Caki2 (cell line): ENCODE data around the gene CD7. TPM values are rescaled to one million over a fixed set of nuclear protein-coding genes. Genes with fewer than 3 reads are reported as not detected.

ENCODE experiments used
- DNase-seq: peaks from one replicate; pipeline ENCODE4 v3.0.0-alpha.2; 2015; ENCODE audit warnings: low read depth
- in situ Hi-C: cut with HindIII; loops from 2 replicates; pipeline ENCODE4 v1.10.0; 2016; ENCODE audit warnings: low sequenced_read_pairs, low pct_unique_long_range_greater_than_20kb, mixed read lengths
- total RNA-seq: library from RNA; depleted of rRNA; stranded (reverse); fragments of >200 nt; shearing (Covaris generic); gene quantifications from 2 replicates; pipeline ENCODE4 v1.2.3, GENCODE V29; 2014; ENCODE audit warnings: low replicate concordance

CD7 gene
- total RNA-seq, 1 experiment from 2014 or later, result not detected

DNA sequence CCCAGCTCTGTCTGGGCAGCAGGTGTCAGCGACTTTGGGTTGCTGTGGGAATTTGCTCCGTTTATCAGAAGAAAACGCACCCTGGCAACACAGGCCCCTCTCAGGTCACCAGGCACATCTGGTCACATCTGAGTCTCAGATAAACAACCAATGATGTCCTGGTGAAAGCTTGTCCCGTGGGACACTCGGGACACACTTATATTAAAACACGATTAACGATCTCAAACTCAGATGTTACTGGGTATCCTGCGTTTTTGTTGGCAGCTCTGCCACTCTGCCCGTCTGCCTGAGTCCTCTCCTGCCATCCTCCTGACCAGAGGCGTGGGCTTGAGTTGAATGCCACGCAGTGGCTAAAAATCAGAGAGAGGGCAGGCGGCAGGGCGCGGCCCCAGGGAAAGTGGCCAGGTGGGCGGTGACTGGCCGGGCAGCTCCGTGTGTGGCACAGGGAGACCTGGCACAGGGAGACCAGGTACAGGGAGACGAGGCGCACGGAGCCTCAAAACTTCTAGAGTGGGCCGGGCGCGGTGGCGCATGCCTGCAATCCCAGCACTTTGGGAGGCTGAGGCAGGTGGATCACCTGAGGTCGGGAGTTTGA lies 14.0 kb upstream of the CD7 start:
- in situ Hi-C loops, result no loop called here
- DNase-seq, result no peak

DNA sequence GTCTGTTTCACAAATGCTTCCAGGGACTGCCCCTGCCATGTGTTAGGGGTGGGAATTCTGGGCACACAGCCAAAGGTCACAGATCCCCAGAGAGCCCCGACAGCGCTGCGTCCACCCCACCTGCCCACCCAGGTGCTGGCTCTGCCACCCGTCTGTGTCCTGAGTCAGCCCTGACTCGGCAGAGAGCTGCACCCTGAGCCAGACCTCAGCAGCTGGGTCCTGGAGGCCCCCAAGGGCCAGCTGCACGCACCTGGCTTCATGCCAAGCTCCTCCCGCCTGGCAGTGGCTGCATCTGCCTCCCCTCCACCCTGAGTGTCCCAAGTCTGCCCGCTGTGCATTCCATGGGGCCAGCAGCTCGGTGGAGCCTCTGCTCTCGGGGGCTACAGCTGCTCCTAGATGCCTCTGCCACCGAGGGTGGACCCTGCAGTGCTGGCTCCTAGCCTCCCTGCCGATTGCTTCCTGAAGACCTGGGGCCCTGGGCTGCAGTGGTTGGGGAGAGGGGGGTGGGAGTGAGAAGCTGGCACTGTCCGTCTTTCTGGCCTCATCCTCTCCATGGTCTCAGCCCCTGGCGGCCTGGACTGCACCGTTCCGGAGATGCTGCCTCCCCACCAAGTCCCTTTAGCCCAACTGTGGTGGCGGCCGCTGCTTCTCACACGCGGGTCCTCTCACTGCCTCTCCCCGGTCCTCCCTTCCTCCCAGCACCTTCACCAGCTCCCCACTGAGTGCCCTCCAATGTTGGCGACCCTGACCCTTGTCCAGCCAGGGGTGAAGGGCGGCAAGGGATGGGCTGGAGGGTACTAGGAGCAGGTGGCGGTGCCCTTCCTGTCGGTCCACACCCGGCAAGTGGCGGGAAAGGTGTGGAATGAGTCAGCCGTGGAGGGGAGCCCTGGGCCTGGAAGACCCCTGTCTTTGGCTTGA lies 13.2 kb upstream of the CD7 start:
- DNase-seq, result peak; percentile 75
- in situ Hi-C loops, result no loop called here

- DNase-seq, result no peak
- in situ Hi-C loops, result no loop called here
These were observed 12.4 kb upstream of the CD7 start for GRCh38 chr17:82329683-82330321.

GRCh38 chr17:82328994-82329507 lies 11.6 kb upstream of the CD7 start:
- no peak for DNase-seq
- in situ Hi-C loops, result no loop called here

DNA sequence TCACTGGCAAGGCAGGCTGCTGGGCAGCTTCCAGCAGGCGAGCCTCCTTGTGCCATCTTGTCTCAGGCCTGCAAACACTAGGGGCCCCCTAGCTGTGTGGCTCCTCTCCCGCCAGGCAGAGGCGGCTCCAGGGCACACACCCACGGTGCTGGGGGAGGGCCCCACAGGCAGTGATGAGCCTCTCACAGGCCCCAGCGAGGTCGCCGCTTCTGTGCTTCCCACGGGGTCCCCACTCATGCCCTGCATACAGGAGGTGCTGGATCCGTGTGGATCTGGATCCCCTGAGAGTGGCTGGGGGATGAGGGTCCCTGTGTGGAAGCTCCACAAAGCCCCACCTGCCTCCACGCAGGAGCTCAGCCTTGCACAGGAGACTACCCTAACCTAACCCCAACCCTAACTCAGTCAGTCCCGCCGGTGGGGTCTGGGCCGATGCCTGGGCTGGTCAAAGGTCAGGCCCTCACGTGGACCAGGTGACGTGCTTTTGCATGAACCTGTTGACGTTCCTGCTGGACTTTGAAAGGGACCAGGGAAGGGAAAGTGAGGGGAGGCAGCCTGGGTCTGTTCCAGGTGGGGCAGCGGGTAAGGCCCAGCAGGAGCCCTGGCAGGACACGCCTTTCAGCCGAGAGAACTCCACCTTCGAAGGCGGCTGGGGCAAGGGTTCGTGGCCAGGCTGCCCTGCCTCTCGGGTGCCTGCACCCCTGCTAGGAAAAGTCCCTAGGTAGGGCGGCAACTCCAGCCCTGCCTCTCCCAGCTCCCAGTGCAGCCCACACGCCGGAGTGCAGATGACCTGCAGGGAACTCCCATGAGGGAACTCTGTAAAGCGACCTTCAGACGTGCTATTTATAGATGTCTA lies 11.0 kb upstream of the CD7 start:
- in situ Hi-C loops, result no loop called here
- no peak for DNase-seq

- in situ Hi-C loops, result no loop called here
These were observed 10.3 kb upstream of the CD7 start for GRCh38 chr17:82327757-82328140.

GRCh38 chr17:82327289-82327688 lies 9.9 kb upstream of the CD7 start:
- in situ Hi-C loops, result no loop called here
- no peak for DNase-seq

More at GRCh38 chr17:82327757-82328140, 10.3 kb upstream of the CD7 start:
- no peak for DNase-seq

GRCh38 chr17:82325286-82326180 lies 8.1 kb upstream of the CD7 start:
- in situ Hi-C loops, result no loop called here
- DNase-seq, result no peak

- no peak for DNase-seq
These were observed 7.3 kb upstream of the CD7 start for GRCh38 chr17:82324566-82325285.

DNA sequence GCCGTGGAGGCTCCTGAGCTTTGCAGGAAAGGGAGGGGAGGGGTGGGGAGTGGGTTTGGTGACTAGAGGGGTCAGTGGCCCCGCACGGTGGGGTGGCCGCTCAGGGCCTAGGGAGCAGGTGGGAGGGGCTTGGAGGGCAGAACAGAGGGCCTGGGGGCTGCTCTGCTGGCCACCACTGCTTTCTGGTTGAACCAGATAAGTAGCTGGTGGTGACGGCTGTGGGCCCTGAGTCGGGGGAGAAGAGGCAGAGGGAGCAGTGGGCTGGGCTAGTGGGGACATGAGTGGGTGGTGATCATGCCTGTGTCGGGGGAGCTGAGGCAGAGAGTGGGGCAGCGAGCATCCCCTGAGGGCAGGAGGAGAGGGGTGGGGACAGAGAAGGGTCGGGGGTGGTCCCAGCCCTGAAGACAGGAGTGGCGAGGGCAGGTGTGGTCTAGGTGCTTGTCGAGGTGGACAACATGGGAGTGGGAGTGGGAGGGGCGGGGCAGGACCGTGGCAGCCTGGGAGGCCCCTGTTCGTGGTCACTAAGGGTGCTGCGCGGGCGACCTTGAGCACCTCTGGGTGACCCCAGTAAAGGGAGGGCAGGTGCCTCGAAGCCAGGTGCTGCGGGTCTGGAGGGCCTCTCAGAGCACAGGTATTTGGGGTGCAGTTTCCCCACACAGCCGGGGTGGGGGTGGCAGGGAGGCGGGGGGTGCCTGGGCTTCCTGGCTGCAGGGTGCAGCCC lies 6.3 kb upstream of the CD7 start:
- in situ Hi-C loops, result no loop called here
- no peak for DNase-seq

More at GRCh38 chr17:82324566-82325285, 7.3 kb upstream of the CD7 start:
- in situ Hi-C loops, result no loop called here

DNA sequence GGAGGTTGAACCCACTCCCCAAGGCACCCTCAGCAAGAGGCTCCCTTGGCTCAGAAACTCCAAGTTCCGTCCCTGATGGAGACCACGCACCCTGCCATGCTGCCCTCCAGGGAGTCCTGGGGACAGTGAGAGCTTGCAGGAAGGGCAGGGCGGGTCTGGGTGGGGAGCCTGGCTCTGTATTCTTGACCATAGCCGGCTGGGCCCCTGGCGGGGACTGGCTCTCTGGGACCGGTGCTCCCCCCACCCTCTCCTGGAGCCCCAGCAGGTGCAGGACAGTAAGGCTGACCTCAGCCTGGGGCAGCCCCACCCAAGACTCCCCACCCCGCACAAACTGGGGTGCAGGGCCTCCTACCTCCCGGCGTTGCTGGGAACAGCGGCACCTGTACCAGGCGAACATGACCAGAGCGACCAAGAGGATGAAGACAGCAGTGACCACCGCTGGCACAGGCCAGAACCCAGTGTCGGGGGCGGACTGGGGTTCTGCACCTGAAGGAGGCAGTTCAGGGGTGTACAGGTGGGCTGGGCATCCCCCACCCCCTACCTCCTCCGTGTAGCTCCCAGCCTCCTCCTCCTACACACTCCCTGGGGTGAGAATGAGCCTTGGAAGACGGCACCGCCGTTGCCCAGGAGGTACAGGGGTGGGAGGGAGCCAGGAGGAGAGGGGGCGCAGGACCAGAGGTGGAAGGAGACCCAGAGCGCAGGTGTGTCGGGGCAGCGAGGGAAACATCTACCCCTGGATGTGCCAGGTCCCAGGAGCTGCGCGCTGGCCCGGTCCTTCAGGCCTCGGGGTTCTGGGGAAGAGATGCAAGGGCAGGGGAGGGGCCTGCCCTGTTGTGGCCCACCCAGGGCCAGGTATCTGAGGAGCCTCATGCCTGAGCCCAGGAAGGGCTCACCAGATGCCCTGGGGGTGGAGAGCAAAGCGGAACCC lies 5.4 kb upstream of the CD7 start:
- in situ Hi-C loops, result no loop called here
- no peak for DNase-seq

DNA sequence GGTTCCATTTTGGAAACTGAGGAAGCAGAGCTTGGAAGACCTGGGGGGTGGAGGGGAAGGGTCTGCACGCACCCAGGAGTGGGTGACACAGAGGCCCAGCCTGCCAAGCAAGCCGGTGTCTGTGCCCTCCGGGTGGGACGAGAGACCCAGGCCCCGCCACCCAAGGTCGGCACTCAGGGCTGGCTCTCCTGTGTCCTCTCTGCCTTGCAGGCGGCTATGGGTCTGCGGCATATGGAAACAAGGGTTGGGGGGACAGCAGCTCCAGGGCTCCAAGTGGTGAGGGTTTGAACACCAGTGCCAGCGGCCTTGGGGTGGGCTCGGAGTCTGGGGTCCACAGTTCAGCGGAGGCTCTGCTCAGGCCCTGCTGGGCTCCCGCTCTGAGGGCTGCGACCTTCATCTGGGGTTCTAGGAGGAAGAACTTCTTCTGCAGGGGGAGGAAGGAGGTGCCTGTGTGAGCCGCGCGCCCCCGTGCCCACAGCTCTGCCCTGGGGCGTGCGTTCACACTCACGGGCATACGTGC lies 4.6 kb upstream of the CD7 start:
- no peak for DNase-seq
- in situ Hi-C loops, result no loop called here

DNA sequence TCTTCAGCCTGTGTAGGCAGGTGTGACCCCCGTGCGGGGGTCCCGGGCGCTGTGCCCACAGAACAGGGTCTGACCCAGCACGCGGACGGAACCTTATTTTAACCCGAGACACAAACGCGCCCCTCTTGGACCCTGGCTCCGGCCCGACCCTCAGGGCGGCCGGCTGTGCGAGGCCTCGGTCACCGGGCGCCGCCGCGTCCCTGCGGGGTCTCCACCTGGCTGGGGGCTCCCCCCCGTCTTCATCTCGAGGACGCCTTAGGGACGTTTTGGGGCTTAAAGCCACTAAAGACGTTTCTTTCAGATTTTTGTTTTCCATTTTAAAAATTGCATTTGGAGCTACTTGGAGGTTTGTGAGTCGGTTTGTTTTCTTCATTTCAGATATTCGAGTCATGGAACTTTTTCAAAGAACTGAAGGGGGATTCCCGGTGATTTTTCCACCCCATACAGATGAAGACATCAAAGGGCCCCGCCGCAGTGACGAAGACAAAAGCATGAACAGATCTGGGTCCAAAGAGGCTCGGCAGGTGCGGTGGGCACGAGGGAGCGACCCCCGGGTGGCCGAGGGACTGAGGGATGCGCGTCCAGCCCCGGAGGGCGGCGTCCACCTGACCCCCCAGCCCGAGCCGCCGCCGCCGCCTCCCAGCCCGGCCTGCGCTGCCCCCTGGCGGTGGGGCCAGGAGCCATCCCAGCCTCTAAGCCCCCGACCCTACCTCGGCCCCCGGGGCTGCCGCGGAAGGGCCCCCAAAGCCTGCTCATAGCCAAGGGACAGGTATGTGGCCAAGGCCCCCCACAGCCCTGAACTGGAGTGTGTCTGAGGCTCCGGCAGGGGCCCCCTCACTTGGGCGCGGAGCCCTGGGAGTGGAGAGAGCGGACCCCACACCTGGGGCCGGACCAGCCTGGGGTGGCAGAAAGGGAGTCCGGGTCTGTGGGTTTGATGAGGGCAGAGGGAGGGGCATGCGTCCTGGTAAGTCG lies 3.8 kb upstream of the CD7 start:
- DNase-seq, result no peak
- in situ Hi-C loops, result no loop called here
